HG03196 (cell line): ENCODE results near the gene MED14.

Source experiments
- ATAC-seq: cut with Tn5 transposase; IDR thresholded peaks from one replicate; pipeline ENCODE4 v1.9.1; 2021; ENCODE audit not compliant: unreplicated experiment

The MED14 gene

GRCh38 chrX:40729598-40730584 lies 5.5 kb downstream of the MED14 start:
- ATAC-seq, result no peak

DNA sequence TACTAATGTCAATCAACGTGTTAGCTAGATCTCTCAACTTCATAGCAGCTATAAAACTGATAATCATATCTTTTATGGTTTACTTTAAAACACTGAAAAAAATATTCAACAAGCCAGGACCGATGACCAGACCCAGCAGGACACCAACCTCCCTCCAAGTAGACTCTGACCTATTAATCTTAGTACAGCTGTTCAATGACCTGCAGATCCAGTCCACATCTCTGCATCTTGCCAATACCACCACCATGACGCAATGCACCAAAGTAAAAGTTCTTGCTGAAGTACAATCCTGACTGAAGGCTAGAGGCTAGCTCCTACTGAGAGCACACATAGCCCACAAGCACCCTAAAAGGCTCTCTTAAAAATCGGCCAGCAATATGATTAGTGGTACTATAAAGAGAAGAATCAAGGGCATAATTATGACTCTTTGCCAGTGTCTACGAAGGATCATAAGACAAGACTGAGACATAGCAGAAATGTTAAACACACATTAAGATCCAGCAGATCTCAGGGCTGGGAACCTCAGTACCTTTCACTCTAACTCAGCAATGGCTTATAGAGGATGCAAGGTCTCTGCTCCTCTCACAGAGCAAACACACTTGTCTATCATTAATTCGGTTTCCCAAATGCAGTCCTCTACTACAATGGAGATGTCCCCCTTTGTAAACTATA lies 7.6 kb downstream of the MED14 start:
- ATAC-seq, result no peak

- no peak for ATAC-seq
Observed at GRCh38 chrX:40727093-40727492, 8.2 kb downstream of the MED14 start.

DNA sequence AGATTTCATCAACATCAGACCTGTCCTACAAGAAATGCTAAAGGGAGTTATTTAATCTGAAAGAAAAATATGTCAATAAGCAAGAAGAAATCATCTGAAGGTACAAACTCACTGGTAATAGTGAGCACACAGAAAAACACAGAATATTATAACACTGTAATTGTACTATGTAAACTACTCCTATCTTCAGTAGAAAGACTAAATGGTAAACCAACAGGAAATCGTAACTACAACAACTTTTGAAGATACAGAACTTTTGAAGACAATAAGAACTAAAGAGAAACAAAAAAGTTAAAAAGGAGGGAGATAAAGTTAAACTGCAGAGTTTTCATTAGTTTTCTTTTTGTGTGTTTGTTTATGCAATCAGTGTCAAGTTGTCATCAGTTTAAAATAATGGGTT lies 12.4 kb downstream of the MED14 start:
- no peak for ATAC-seq

- ATAC-seq, result no peak
Observed at GRCh38 chrX:40721489-40722106, 13.7 kb downstream of the MED14 start.

- no peak for ATAC-seq
Observed at GRCh38 chrX:40720792-40721191, 14.6 kb downstream of the MED14 start.

DNA sequence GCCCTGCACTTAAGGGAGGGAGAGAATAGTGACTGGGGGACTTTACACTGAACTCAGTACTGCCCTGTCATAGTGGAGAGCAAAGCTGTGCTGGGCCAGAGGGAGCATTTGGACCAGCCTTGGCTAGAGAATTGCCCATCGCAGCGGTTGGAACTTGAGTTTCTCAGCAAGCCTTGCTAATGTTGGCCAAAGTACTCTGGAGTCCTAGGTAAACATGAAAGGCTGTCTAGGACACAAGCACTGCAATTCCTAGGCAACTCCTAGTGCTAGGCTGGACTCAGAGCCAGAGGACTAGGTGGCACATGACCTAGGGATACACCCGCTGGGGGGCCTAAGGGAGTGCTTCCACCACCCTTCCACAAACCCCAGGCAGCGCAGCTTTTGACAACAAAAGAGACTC lies 15.0 kb downstream of the MED14 start:
- ATAC-seq, result no peak

- ATAC-seq, result no peak
Observed at GRCh38 chrX:40719731-40720130, 15.6 kb downstream of the MED14 start.

DNA sequence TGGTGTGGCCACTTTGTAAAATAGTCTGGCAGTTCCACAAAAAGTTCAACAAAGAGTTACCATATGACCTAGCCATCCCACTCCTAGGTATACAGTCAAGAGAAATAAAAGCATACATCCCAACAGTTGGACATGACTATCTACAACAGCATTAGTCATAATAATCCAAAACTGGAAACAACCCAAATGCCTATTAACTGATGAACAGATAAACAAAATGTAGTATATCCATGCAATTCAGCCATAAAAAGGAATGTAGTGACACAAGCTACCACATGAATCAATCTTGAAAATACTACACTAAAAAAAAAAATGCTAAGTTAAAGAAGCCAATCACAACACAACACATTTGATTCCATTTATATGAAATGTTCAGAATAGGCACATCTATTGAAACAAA lies 16.1 kb downstream of the MED14 start:
- ATAC-seq, result no peak

GRCh38 chrX:40709395-40709794 lies 25.9 kb downstream of the MED14 start:
- ATAC-seq, result no peak

DNA sequence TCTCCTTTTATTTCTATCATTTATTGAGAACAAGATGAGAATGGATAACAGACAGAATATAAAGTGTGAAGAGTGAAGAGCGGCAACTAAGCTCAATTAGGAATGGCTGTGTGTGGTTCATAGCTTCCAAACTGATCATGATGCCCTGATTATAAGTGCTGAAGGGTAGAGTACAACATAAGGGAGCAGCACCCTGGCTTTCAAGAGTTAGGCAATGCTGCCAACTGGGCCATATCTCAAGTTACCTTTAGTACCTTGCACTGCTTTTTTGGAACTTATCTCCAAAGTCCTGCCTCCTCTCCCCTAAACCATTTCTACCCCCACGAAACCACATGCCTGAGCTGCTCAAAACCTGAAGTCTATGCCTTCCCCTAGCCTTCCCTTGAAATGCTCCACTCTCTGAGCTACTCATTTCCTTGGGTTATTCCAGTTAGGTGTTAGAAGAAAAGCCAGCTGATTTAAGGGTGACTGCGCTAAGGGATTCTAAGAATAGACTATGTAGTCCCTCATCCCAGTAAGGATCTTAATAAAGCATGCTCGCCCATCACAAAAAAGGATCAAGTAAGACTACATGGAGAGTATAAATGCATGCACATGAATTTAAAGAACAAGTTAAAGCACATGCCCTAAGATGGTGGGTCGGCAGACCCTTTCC lies 29.6 kb downstream of the MED14 start:
- no peak for ATAC-seq

DNA sequence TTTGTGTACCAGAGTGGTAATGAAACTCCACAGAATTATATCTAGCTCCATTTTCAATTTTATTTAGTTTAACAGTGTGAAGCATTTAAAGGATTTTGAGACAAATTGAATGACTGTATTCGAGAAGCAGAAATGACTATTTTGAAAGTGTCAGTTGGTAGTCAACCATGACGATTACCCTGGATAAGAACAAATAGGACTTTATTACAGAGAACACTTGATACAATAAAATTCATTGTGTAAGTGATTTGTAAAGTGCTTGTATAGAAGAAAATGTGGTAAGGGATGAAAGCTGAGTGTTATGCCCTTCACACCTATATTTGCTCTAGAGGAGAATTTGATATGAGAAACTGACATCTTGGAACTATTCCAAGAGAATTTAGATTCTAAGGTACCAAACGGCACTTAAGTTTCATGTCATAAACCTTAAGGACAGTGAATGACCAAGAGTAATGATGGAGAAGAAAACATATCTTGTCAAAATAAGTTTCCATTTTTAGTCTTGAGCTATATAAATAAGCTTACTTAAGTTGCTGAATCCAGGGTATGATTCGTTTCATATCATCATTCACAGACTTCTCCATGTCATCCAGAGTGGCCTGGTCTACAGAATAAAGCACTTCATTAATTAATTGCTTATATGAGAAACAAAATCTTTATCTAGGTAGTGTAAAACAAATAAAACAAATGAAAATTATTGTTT lies 34.6 kb downstream of the MED14 start:
- no peak for ATAC-seq

DNA sequence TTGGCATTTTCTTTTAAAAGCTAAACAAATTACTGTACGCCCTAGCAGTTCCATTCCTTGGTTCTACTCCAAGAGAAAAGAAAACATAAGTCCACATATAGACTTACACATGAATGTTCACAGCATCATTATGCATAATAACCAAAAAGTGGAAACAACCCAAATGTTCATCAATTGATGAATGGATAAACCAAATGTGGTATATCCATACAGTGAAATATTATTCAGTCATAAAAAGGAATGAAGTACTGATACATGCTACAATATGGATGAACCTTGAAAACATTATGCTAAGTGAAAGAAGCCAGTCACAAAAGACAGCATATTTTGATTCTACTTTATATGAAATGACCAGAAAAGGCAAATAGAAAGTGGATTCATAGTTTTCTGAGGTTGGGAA lies 36.5 kb downstream of the MED14 start:
- ATAC-seq, result no peak

- no peak for ATAC-seq
Observed at GRCh38 chrX:40694802-40695201, 40.5 kb downstream of the MED14 start.

DNA sequence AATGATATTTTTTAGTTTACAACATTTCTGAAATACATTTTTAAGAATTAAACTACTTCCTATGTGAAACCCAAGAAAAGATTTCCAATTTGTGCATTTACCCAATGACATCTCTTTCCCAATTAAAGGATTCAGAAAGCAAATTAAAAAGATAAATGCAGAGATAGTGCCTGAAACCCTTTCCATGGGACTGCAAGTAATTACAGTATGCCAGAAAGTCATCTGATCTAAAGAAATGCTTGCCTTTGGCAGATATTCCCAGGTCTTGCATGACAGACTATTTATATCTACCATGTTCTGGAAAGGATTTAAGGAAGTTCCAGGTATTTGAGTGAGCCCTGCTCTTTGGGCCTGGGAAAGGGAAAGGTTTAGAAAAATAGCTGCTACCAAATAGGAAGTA lies 46.4 kb downstream of the MED14 start:
- no peak for ATAC-seq

DNA sequence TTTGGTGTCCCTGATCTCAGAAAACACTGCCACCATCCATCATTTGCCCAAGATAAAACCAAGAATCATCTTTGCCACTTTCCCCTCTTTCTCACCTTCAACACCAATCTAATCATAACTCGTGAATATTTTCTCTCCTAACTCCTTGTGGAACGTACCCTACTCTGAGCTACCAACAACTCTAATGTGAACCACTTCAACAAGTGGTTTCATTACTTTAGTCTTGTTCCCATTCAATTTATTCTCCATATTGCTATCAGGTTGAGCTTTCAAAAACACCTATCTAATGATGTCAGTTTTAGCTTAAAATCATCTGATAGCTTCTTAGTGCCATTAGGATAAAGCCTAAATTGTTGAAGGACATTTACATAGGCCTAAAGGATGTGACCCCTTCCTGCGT lies 48.2 kb downstream of the MED14 start:
- ATAC-seq, result no peak

- ATAC-seq, result no peak
Observed at GRCh38 chrX:40685362-40685918, 49.9 kb downstream of the MED14 start.

DNA sequence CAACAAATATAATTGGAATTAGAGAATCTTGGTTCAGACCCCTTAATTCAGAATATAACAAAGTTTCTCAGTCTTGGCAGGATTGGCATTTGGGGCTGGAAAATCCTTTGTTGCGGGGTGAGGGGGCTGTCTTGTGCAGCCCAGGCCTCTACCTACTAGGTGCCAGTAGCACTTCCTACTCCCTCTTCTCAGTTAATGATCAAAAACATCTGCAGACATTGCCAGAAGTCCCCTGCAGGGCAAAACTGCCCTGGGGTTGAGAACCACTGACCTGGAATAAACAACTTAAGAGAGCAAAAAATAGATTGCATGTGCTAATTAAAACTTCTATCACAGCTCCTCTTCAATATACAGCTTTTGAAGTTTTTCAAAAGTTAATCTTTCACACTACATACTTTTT lies 51.2 kb downstream of the MED14 start:
- no peak for ATAC-seq

- ATAC-seq, result no peak
Observed at GRCh38 chrX:40683245-40683644, 52.1 kb downstream of the MED14 start.

DNA sequence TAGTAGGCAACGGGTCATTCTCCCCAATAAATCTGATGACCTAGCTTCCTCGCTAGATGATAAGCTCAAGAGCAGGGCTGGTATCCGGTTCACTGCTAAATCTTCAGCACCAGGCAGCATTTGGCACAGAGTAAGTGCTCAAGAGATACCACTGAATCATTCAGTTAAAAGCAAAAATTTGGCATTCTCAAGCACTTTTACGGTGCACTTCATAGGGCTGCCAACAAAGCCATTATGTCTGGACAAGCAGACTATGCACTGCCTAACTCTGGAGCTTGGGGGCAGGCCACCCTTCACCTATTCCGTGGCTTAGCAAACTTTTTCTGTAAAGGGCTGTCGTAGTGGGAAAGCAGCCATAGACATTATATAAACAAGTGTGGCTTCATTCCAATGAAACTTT lies 64.2 kb downstream of the MED14 start:
- ATAC-seq, result no peak
